T follicular helper cell (primary cell): ENCODE data around the gene C9orf50.
A peak's percentile ranks its signal among the peaks of the same experiment; 100 is the strongest.

Experiments used
- DNase-seq: peaks from one replicate; pipeline ENCODE4 v3.0.0-alpha.2; 2020; ENCODE audit warnings: low read depth

The C9orf50 gene

DNA sequence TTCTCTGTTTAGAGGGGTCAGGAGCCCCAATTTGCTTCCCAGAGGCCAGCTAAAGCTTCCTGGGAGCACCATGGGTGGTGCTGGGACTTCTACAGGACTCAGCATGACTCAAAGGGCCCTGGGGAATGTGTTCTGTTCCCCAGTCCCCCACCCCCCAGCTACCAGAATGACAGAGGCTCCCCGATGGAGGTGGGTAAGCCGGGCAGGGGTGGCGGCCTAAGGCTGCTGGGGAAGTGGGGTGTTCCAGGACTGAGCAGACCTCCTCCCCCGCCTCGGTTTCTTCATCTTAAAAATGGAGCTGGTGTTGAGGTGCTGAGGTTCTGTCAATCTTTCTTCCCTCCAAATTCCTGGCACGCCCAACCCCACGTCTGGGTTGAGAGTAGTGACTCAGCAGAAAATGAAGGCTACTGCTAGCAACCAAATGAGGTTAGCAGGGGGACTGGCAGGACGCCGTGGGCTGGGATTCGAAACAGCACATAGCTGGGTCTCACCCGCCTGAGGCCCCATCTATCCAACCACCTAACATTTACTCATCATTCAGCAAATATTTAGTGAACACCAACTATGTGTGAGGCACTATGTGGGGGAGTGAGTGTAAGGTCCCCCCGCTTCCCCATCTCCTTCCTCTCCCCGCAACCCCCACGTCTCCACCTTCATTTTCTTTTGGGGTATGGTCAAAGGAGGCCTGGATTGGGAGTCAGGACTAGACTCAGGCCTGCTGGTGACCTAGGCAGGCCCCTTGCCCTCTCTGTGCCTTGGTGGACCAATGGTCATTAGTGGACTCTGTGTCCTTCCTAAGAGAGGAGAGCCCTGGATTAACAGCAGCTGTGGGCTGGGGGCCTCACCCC lies 50.2 kb downstream of the C9orf50 start:
- DNase-seq = no peak

DNA sequence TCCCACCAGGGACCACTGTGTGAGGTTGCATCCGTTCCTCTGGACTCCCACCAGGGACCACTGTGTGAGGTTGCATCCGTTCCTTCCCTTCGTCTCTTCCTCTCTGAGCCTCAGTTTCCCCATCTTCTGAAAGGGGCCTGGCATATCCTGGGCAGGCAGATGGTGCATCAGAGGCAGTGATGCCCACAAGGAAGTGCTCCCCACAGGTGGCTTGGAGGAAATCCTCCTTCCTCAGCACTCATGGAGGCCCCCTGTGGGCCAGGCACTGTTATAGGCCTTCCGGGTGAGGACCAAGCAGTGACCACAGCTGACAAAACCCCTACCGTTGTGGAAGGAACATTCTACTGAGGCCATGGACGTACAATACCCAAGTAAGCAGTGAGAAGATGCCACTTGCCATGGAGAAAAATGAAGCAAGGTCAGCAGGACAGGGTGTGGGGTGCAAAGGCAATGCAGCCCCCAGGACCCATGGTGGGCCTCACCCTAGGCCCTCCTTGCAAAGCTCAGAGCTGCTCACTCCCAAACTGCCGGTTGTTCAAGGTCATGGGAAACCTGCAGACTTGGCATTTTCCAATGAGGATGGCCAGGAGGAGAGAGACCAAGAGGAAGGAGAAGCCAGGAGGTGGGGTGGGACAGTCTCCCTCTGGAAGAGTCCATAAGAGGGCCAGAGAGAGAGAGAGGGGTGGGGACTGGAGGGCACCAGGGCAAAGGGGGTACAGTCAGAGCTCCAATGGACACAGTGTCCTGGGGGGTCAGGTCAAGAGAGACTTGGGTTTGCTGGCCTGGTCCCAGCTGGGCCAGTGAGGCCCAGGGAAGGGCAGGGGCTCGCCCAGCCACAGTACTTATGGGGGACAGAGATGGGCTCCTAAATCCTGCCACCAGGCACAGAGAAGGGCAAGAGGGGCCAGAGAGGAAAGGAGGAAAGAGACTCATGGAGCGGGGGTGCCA lies 51.1 kb downstream of the C9orf50 start:
- DNase-seq = no peak

DNA sequence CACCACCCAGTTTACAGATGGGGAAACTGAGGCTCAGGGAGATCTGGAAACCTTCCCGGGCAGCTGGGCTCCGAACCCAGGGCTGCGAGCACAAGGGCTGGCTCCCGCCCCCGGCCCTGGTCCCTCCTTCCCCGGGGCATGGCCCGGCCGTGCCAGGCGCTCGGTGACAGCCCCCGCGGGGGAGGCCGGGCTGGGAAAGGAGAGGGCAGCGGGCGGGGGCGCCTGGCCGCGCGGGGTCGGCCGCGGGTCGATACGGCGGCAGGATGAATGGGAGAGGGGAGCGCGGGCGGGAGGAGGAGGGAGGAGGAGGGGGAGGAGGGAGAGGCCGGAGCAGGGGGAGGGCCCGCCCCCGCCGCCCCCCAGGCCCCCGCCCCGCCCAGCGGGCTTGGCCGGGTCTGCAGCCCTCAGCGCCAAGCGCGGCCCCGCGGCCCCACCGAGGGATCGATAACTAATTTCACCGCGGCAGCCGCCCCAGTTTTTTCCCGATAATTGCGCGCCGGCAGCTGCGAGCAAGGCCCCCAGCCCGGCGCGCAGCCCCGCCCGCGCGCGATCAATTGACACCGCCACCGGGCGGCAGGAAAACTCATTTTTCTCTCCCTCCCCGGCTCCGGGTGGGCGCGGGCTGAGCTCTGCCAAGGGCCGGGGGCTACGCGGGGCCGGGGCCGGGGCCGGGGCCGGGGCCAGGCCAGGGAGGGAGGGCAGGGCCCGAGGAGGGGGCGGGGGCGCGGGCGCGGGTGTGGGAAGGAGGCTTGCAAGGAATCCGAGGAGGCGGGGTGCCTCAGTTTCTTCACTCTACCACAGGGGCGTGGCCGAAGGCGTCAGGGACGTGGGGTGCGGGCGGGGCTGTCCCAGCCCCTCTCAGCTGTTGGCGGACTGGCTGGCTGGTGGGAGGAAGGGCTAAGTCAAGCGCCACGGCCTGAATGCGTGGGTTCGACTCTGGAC lies 52.1 kb downstream of the C9orf50 start:
- DNase-seq = peak; percentile 12

DNA sequence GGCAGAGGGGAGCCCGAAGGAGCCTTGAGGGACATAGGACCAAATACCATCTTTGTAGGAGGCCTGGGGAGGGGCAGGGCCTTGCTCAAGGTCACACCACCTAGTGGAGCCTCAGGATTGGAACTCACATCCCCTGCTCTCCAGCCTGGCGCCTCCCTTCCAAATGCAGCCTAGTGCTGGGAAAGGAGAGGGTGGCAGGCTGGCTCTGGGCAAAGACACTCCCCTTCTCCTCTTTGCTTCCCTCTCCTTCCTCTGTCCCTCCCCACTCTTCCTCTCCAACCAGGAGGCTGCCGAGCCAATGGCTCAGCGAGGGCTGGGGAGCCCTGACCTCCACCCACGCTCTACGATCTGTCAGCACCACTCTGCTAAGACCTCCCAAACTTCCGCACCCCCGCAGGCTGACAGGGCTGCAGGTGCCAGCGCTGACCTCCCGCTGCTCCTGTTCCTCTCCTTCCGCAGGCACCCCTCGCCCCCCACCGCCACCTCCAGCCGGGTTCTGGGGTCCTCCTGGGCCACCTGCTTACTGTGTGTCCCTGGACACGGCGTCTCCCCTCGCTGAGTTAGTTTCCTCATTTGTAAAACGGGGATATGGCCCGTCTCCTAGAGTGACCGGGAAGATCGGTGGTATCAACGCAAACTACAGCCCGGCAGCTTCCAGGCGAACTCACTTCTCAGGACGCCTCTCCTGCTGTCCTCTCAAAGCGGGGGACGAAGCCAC lies 52.9 kb downstream of the C9orf50 start:
- DNase-seq = no peak

DNA sequence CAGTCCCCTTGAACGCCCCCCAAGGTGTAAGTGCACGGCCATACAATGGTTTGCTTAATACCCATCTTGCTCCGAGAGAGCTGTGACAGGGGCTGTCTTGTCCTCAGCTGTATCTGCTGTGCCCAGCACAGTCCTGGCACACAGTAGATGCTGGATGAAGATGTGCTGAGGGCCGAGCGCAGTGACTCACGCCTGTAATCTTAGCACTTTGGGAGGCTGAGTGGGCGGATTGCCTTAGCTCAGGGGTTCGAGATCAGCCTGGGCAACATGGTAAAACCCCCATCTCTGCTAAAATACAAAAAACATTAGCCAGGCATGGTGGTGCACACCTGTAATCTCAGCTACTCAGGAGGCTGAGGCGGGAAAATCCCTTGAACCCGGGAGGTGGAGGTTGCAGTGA lies 53.6 kb downstream of the C9orf50 start:
- DNase-seq = no peak

DNA sequence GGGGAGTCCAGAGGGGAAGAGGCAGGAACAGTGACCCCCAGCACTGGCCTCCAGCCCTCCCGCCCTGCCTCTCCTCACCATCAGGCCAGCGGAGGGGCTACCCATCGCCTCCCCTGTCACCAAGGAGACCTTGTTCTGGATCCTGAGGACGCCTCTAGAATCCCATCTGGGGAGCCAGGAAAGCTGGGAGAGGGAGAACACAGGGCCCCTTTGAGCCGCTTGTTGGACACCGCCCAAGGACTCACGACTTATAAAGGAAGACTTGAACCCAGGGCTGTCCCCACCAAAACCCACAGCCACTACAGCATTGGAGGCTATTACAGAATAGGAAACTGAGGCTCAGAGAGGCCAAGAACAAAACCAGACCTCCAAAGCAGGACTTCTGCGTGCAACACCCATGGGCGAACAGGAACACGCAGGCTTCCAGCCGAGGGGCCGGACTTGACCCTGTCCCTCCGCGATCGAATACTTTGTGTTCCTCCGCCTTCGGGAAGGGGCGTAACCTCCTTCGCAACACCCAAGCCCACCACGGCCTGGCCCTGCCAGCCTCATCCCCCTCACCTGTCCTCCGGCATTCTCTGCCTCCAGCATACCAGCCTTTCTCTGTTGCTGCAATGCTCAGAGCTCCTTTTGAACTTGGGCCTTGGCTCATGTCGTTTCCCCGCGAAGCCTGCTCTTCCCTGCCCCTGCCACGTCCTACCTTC lies 54.2 kb downstream of the C9orf50 start:
- no peak for DNase-seq

DNA sequence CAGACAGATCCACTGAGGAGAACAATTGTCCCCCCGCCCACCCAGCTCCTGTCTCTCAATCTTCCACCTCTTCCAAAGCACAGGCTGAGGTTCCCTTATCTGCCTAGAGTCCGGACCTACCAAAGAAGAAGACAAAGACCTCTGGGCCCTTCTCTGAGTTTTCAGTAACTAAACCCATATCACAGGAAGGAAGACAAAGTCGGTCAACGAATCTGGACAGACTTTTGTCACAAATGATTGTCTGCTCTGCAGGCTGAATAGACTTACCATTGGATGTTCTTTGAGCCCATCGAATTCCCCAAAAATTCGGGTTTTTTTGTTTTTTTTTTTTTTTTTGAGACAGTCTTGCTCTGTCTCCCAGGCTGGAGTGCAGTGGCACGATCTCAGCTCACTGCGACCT lies 58.0 kb downstream of the C9orf50 start:
- DNase-seq = no peak

DNA sequence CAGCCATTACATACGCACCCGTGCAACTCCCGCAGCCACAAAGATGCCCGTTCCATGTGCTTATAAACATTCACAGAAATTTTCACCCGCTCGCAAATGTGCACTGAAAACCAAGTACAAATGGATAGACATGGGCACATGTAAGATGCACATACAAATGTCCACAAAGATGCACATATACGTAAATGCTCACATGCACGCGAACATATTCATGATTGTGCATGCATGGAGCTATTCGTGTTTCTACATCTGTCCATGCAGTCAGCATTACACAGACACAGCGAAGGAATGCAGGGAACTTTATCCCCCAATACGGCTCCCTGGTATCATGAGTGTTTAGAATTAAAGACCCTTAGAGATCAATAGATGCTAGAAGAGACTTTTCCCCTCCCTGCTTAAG lies 58.4 kb downstream of the C9orf50 start:
- DNase-seq = no peak
